Measurements from ENCODE around the gene NACC2. TPM values are rescaled to one million over a fixed set of nuclear protein-coding genes. Genes with fewer than 3 reads are reported as not detected.

Gene NACC2
- total RNA-seq, 1 donor from 2014 or later: 3.6 TPM

DNA sequence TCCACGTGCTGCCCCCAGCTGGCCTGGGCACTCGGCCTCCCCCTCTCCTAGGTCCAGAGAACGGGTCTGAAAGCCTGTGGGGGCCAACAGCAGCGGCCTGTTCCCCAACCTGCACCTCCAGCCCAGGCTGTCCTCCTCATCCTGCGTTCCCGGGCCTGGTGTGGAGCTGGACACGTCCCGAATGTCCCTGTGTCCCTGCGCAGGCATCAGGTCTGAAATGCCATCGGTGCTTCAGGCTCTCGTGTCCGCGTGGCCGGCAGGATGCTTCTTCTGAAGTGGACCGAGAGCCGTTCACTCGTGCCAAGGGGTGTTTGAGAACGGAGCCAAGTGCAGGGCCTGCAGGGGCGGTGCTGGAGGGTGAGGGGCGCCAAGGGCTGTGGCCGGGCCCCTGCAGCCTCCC is 109.2 kb downstream of the NACC2 start:
- H3K27ac Mint-ChIP-seq: no peak overlapping the region
- intact Hi-C loops (cut with micrococcal nuclease): no loop called here
- H3K27me3 Mint-ChIP-seq: no peaks in the 10 kb centered on the region
- no peak for DNase-seq
- H3K36me3 Mint-ChIP-seq (ENCODE audit: low read depth): no peaks in the 10 kb centered on the region
- H3K4me1 Mint-ChIP-seq: peaks cover 2% of the 10 kb centered on the region
- no peak overlapping the region for H3K4me3 Mint-ChIP-seq
- H3K9me3 Mint-ChIP-seq: no peaks in the 10 kb centered on the region

DNA sequence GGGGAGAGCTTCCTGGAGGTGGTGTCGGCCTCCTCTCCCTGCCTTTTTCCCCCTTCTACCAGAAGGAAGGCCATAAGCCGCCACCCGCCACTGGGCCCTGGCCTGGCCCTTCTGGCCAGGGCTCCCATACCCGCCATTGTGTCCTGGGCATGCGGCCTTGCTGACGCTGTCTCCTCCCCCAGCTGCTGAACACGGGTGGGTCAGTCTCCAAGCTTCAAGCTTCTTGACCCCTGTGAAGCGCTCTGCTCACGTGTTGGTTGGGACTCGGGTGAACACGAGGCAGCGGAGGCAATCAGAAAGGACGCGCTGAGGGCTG is 109.7 kb downstream of the NACC2 start:
- Mint-ChIP-seq H3K4me3 (no peak overlapping the region), H3K36me3 (ENCODE audit: low read depth) (no peaks in the 10 kb centered on the region), H3K4me1 (no peaks in the 10 kb centered on the region), H3K9me3 (no peaks in the 10 kb centered on the region), H3K27ac (no peak overlapping the region), H3K27me3 (no peaks in the 10 kb centered on the region)
- intact Hi-C loops (cut with micrococcal nuclease): no loop called here
- DNase-seq: no peak

DNA sequence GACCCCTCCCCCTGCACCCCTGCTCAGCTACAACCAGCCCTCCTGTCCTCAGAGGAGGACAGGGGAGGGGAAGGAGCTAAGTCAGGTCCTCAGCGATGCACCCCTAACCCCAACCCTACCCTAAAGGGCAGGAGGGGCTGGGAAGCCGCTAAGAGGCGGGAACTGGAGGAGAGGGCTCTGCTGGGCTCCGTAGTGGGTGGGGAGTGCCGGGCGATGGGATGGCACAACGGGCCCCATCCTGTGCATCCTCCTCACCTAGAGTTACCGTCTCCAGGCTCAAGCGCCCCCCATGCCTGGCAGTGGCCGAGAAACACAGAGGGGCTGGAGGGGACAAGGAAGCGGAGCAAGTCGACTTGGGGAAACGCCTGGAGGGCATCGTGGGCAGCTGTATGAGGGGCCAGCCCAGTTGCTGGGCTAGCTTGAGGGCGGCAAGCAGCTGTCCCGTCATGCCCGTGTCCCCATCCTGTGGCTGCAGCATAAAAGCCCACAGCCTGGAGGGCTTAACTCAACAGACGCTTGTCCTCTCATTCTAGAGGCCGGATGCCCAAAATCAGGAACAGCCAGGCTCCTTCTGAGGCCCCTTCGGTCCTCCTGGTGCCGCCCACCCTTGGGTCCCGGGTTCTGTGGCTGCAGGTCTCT is 110.9 kb downstream of the NACC2 start:
- Mint-ChIP-seq H3K36me3 (ENCODE audit: low read depth) (no peaks in the 10 kb centered on the region), H3K4me3 (no peak overlapping the region), H3K27ac (no peak overlapping the region), H3K27me3 (no peaks in the 10 kb centered on the region), H3K9me3 (no peaks in the 10 kb centered on the region), H3K4me1 (no peaks in the 10 kb centered on the region)
- intact Hi-C loops (cut with micrococcal nuclease): no loop called here
- DNase-seq: no peak

DNA sequence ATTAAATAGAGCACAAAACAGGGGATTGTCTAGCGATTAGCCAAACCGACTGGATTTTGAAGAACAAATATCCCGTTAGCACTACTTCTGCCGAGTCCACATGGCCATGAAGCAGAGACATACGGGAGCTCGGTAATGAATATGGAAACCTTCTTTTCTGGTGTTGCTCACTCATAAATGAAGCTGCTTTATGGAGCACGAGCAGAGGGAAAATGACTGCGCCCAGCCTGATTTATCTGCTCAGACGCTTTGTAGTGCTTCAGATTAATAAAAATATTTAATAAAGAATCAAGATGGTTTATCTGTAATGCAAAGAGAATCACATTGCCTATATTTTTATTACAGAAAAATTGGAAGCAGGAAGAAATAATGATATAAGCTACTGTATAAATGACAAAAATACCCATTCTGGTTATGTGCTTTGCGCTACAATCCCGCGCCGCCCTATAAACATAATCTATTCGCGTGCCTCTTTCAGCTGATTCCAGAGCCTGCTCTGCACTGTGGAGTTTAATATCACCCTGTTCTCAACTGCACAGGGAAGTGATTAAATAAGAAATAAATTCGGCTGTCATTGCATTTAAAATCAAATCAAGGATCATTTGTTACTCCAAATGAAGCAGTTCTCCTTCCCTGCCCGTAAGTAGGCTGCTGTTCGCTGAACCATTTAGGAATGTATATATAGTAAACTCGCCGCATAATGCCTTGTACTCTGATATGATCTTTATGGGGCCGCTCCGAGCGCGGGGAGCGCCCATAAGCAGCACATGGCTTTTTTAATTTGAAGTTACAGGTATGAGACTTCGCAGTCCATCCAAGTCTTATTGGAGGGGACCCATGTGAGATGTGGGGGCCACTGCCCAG is 111.6 kb downstream of the NACC2 start:
- H3K36me3 Mint-ChIP-seq (ENCODE audit: low read depth): no peaks in the 10 kb centered on the region
- no peak overlapping the region for H3K27ac Mint-ChIP-seq
- peaks cover 4% of the 10 kb centered on the region for H3K27me3 Mint-ChIP-seq
- no peak for DNase-seq
- intact Hi-C loops (cut with micrococcal nuclease): no loop called here
- H3K4me3 Mint-ChIP-seq: no peak overlapping the region
- peaks cover 4% of the 10 kb centered on the region for H3K4me1 Mint-ChIP-seq
- H3K9me3 Mint-ChIP-seq: no peaks in the 10 kb centered on the region

DNA sequence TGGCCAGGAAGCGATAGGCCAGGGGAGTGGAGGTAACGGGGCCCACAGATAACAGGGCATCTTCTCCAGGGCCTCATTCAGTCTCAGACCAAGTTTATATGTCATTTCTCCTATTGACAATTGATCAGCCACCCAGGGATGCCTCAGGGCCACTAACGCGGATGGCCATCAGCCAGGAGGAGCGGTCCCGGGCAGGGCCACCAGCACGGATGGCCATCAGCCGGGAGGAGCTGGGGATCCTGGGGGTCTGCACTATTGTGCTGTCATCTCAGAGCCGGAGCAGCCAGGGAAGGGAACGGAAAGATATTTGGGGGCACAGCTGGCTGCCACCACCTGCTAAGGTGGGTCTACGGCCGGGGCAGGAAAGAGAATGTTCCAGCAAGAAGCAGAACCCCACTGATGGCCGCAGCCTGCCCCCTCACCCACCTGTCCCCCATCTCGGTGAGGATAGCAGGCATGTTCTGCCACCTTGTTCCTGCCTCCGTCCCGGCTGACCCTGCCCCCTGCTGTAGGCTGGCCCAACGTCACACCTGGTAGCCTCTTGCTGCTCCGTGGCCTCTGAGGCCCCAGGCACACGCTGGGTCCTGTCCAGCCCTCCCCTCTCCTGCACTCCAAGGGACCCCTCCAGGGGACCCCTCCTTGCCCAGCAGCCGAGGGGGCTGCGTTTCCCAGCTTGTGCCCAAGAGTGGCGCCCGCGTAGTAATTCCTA is 112.4 kb downstream of the NACC2 start:
- H3K4me1 Mint-ChIP-seq: peaks cover 4% of the 10 kb centered on the region
- no peak overlapping the region for H3K4me3 Mint-ChIP-seq
- H3K36me3 Mint-ChIP-seq (ENCODE audit: low read depth): no peaks in the 10 kb centered on the region
- intact Hi-C loops (cut with micrococcal nuclease): no loop called here
- peaks cover 4% of the 10 kb centered on the region for H3K27me3 Mint-ChIP-seq
- no peak overlapping the region for H3K27ac Mint-ChIP-seq
- no peaks in the 10 kb centered on the region for H3K9me3 Mint-ChIP-seq
- DNase-seq: no peak

DNA sequence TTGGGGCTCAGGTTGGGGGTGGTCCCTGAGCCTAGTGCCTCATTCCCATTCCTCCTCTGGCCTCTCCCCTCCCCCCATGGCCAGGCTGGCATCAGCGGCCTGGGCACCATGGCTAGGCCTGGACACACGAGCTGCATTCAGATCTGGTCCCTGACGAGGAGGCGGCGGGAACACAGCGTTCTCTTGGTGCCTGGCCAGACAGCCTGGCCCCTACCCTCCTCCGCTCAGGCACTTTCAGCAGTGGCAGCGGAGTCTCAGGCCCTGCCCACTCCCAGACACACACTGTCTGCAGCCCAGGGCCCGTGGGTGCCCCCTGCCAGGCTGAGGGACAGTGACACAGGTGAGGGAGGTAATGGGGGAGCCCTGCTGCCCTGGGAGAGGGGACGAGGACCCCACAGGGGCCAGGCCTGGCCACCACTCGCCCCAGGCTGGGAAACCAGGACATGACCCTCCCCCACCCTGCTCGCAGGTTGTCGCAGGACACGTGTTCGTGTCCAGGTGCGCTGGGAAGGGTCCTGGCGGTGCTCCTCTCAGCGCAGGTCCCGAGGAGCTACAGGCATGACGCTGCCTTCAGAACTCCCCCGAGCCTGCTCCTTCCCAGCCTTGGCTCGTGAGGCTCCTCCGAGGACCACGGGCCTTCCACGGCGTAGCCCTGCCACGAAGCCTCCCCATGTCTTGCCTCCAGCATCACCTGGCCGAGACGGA is 114.0 kb downstream of the NACC2 start:
- Mint-ChIP-seq H3K4me3 (no peak overlapping the region), H3K36me3 (ENCODE audit: low read depth) (no peaks in the 10 kb centered on the region), H3K27me3 (peaks cover 4% of the 10 kb centered on the region), H3K27ac (no peak overlapping the region), H3K4me1 (peaks cover 4% of the 10 kb centered on the region), H3K9me3 (no peaks in the 10 kb centered on the region)
- intact Hi-C loops (cut with micrococcal nuclease): no loop called here
- DNase-seq: no peak

DNA sequence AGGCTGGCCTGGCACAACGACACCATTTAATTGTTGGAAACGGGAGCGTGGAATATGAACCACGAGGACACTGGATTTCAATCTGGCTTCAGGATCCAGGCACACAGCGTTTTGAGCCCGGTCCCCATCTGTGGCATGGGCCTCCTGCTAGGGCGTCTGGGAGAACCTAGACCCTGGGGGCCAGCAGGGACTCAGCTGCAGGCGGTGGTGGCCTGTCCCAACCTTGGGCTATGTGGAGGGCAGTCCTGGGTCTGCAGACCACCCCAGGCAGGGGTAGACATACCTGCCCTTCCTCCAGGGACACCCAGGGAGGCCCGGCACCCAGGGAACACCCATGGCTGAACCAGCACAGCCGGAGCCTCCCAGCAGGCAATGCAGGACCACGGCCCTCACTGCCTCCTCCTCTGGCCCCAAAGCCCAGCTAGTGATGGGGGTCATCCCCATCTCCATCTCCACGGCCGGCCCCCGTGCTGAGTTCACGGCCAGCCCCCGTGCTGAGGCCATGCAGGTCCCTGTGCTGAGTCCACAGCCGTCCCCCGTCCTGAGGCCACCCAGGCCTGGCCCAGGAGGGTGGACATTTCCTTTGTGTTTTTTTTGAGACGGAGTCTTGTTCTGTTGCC is 115.4 kb downstream of the NACC2 start:
- intact Hi-C loops (cut with micrococcal nuclease): no loop called here
- Mint-ChIP-seq H3K36me3 (ENCODE audit: low read depth) (no peaks in the 10 kb centered on the region), H3K27me3 (peaks cover 4% of the 10 kb centered on the region), H3K27ac (no peak overlapping the region), H3K4me1 (peaks cover 4% of the 10 kb centered on the region), H3K4me3 (no peak overlapping the region), H3K9me3 (no peaks in the 10 kb centered on the region)
- no peak for DNase-seq

DNA sequence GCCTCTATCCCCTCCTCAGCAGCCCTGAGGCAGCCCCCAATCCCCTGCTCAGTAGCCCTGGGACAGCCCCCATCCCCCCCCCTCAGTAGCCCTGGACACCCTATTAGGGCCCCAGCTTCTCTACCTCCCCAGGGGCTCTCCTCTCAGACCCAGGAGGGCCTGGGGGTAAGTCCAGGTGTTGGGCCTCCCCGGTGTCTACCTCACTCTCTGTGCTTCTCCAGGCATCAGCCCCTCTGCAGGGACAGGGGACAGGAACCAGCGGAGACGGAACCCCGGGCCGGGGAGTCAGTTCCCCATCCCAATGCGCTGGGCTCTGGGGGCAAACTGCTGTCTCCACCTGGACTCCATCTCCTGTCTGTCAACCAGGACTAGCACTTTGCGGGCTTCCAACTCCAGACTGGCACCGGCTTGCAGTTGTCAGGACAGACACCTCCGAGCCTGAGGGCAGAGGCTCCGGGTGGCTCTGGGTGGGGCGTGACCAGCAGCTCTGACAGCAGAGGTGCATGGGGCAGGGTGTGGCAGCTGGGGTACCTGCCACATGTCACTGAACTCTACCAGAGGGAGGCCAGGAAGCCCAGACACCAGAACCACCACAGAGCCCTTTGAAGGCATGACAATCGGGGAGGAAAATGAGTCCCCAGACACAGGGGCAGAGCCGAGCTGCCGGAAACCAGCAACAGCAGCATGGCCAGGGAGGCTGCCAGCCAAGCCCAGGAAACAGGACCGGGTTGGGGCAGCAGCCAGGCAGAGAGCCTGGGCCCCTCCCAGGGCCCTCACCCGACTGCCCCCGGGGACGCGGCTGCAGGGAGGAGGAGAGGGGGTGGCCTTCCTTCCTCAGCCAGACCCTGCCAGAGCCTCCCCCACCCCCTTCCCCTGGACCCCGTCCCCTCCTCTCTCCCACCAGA is 116.2 kb downstream of the NACC2 start:
- Mint-ChIP-seq H3K36me3 (ENCODE audit: low read depth) (no peaks in the 10 kb centered on the region), H3K9me3 (no peaks in the 10 kb centered on the region), H3K27me3 (peaks cover 4% of the 10 kb centered on the region), H3K27ac (no peak overlapping the region), H3K4me3 (peak overlapping the region; percentile 48), H3K4me1 (peaks cover 4% of the 10 kb centered on the region)
- intact Hi-C loops (cut with micrococcal nuclease): no loop called here
- peak; percentile 80 for DNase-seq

DNA sequence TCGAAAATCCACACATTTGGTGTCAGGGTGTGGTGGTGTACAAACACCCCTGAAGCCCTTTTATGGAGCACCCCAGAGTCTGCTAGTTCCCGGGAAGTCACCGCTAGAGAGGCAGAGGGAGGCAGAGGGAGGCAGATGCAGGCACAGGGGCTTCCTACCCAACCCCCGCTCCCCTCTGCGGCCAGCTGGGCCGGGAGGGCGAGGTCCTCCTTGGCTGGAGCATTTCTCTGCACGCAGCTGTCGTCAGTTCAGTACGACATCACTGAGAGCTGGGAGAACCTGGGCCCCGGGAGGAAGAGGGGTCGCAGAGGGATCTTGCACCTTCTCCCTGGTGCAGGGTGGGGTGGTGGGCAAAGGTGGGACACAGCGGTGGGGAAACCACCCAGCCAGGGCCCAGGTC is 118.1 kb downstream of the NACC2 start:
- no peak overlapping the region for H3K27ac Mint-ChIP-seq
- peaks cover 4% of the 10 kb centered on the region for H3K27me3 Mint-ChIP-seq
- intact Hi-C loops (cut with micrococcal nuclease): no loop called here
- H3K36me3 Mint-ChIP-seq (ENCODE audit: low read depth): no peaks in the 10 kb centered on the region
- DNase-seq: no peak
- no peaks in the 10 kb centered on the region for H3K9me3 Mint-ChIP-seq
- no peak overlapping the region for H3K4me3 Mint-ChIP-seq
- H3K4me1 Mint-ChIP-seq: peaks cover 4% of the 10 kb centered on the region

DNA sequence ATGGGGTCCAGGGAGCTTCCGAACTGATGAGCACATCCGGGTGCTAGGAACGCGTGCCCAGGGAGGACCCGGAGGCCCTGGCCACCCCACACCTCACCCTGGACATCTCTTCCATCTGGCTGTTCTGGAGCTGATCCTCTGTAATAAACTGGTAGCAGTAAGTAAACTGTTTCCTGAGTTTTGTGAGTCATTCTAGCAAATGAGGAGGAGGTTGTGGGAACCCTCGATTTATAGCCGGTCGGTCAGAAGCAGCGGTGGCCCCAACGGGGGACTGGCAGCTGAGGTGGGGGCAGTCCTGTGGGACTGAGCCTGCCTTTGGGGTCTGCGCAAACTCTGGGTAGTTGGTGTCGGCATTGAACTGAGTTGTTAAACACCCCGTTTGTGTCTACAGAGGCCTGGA is 118.6 kb downstream of the NACC2 start:
- DNase-seq: no peak
- H3K9me3 Mint-ChIP-seq: no peaks in the 10 kb centered on the region
- no peaks in the 10 kb centered on the region for H3K36me3 Mint-ChIP-seq (ENCODE audit: low read depth)
- intact Hi-C loops (cut with micrococcal nuclease): no loop called here
- no peak overlapping the region for H3K4me3 Mint-ChIP-seq
- H3K4me1 Mint-ChIP-seq: peaks cover 4% of the 10 kb centered on the region
- no peak overlapping the region for H3K27ac Mint-ChIP-seq
- peaks cover 4% of the 10 kb centered on the region for H3K27me3 Mint-ChIP-seq

DNA sequence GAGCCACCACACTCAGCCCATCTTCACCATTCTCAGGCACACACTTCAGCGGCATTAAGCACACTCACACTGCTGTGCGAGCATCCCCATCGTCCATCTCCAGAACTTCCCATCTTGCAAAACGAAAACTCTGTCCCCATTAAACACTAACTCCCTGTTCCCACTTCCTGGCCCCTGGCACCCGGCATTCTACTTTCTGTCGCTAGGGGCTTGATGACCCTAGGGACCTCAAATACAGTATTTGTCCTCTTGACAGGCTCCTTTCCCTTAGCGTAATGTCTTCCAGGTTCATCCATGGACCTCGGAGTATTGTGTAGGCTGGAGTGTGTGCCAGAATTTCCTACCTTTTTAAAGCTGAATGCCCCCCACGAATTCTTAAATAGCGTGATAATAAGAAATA is 119.3 kb downstream of the NACC2 start:
- intact Hi-C loops (cut with micrococcal nuclease): no loop called here
- Mint-ChIP-seq H3K9me3 (no peaks in the 10 kb centered on the region), H3K36me3 (ENCODE audit: low read depth) (no peaks in the 10 kb centered on the region), H3K27me3 (peaks cover 4% of the 10 kb centered on the region), H3K27ac (no peak overlapping the region), H3K4me1 (peaks cover 4% of the 10 kb centered on the region), H3K4me3 (no peak overlapping the region)
- no peak for DNase-seq

DNA sequence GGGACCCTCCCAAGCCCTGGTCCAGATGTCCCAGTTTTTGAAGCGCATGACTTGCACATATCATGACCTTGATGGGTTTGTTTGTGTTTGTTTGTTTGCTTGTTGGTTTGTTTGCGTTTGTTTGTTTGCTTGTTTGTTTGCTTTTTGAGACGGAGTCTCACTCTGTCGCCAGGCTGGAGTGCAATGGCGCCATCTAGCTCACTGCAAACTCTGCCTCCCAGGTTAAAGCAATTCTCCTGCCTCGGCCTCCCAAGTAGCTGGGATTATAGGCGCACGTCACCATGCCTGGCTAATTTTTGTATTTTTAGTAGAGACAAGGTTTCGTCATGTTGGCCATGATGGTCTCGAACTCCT is 120.9 kb downstream of the NACC2 start:
- Mint-ChIP-seq H3K4me3 (no peak overlapping the region), H3K4me1 (peaks cover 4% of the 10 kb centered on the region), H3K27me3 (peaks cover 4% of the 10 kb centered on the region), H3K27ac (no peak overlapping the region), H3K36me3 (ENCODE audit: low read depth) (no peaks in the 10 kb centered on the region), H3K9me3 (no peaks in the 10 kb centered on the region)
- intact Hi-C loops (cut with micrococcal nuclease): no loop called here
- DNase-seq: no peak
